ENCODE measurements around the gene CABP2.

GRCh38 chr11:67482827-67483798, 40.1 kb downstream of the CABP2 start, which contains the start of gene AIP:
- TF ChIP-seq, protein P1, sequence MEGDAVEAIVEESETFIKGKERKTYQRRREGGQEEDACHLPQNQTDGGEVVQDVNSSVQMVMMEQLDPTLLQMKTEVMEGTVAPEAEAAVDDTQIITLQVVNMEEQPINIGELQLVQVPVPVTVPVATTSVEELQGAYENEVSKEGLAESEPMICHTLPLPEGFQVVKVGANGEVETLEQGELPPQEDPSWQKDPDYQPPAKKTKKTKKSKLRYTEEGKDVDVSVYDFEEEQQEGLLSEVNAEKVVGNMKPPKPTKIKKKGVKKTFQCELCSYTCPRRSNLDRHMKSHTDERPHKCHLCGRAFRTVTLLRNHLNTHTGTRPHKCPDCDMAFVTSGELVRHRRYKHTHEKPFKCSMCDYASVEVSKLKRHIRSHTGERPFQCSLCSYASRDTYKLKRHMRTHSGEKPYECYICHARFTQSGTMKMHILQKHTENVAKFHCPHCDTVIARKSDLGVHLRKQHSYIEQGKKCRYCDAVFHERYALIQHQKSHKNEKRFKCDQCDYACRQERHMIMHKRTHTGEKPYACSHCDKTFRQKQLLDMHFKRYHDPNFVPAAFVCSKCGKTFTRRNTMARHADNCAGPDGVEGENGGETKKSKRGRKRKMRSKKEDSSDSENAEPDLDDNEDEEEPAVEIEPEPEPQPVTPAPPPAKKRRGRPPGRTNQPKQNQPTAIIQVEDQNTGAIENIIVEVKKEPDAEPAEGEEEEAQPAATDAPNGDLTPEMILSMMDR (conservative IDR thresholded peaks at IDR 0.05 in 1 of 2, IDR thresholded peaks at IDR 0.05 in 1 of 2; ENCODE audit: low read depth in 1 of 2, low read length in 2 of 2), result no peak
- no peak for TF ChIP-seq EZH2 (IDR thresholded peaks at IDR 0.05; ENCODE audit: low read length, missing control alignments)

Measured in fibroblast of lung (primary cell).